Measurements from ENCODE around the gene NPBWR2. TPM values are rescaled to one million over a fixed set of nuclear protein-coding genes. Genes with fewer than 3 reads are reported as not detected.
A peak's percentile ranks its signal among the peaks of the same experiment; 100 is the strongest.

The NPBWR2 gene
- total RNA-seq, 1 donor from 2014 or later: not detected

GRCh38 chr20:64055893-64056638, 51.3 kb downstream of the NPBWR2 start:
- H3K36me3 Mint-ChIP-seq (ENCODE audit: insufficient read depth): no peaks in the 10 kb centered on the region
- H3K9me3 Mint-ChIP-seq (ENCODE audit: low read depth): no peaks in the 10 kb centered on the region
- DNase-seq (ENCODE audit: low spot score, unreplicated experiment): no peak
- H3K27ac Mint-ChIP-seq: no peak overlapping the region
- H3K27me3 Mint-ChIP-seq: peaks cover 26% of the 10 kb centered on the region
- no peak for TF ChIP-seq CTCF (IDR thresholded peaks at IDR 0.05; ENCODE audit: unreplicated experiment)
- peaks cover 6% of the 10 kb centered on the region for H3K4me1 Mint-ChIP-seq (ENCODE audit: low read depth)
- H3K4me3 Mint-ChIP-seq (ENCODE audit: low read depth): no peak overlapping the region

DNA sequence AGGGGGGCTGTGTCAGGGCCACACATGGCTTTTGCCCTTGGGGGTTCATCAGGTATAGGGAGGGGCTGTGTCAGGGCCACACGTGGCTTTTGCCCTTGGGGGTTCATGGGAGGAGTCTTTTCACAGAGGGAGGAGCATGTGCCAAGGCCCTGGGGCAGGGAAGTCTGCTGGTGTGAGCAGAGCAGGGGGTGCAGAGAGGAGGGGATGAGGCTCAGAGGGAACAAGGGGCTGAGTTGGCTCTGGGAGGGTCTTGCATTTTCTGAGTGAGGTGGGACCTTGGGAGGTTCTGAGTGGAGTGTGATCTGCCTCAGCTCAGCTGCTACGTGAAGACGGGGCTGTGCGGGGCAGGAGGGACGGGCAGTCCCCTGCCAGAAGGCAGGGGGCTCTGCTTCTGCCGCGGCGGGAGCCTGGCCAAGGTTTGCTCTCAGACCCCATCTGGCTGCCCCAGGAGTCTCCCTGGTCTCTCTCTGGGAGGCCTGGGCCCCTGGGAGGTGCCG, 51.9 kb downstream of the NPBWR2 start:
- no peak for DNase-seq (ENCODE audit: low spot score, unreplicated experiment)
- peaks cover 32% of the 10 kb centered on the region for H3K27me3 Mint-ChIP-seq
- H3K36me3 Mint-ChIP-seq (ENCODE audit: insufficient read depth): no peaks in the 10 kb centered on the region
- TF ChIP-seq CTCF (IDR thresholded peaks at IDR 0.05; ENCODE audit: unreplicated experiment): no peak
- H3K9me3 Mint-ChIP-seq (ENCODE audit: low read depth): no peaks in the 10 kb centered on the region
- H3K4me3 Mint-ChIP-seq (ENCODE audit: low read depth): no peak overlapping the region
- H3K27ac Mint-ChIP-seq: peak overlapping the region; percentile 45
- peaks cover 6% of the 10 kb centered on the region for H3K4me1 Mint-ChIP-seq (ENCODE audit: low read depth)

DNA sequence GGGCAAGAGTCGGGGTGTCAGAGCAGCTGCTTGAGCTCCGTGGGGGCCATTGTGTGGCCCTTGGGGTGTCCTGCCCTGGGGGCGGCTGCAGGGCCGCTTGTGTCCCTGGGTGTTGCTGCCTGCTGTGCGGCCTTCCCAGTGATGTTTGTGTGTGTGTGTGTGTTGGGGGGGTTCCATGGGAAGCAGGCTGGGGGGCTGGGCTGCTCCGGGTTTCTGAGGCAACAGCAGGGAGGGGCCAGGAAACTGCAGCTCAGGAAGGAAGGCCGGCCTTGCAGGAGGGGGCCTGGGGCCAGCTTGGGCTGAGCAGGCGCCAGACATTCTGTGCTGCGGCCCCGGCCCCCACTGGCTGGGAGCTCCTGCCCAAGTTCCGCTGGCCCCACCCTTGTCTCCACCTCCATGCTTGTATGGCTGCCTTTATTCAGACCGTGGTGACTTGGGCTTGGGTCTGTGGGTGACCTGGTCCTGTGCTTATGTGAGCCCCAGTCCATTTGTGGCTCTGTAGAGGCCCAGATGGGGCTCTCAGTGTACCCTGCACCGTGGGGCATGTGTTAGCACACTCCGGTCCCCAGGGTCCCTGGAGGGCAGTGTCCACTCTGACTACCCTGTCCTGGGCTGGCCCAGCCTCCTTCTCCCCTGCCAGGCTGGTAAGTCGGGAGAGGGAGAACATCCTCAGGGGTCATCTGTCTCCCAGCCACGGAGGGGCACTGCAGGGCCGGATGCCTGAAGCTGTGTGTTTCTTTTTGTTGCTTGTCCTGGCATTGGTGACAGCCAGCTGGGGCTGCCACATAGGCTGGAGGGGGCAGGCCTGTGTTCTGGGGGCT, 53.3 kb downstream of the NPBWR2 start:
- peak; percentile 32 for TF ChIP-seq CTCF (IDR thresholded peaks at IDR 0.05; ENCODE audit: unreplicated experiment)
- H3K27ac Mint-ChIP-seq: no peak overlapping the region
- peaks cover 37% of the 10 kb centered on the region for H3K27me3 Mint-ChIP-seq
- peaks cover 6% of the 10 kb centered on the region for H3K4me1 Mint-ChIP-seq (ENCODE audit: low read depth)
- no peaks in the 10 kb centered on the region for H3K9me3 Mint-ChIP-seq (ENCODE audit: low read depth)
- no peak for DNase-seq (ENCODE audit: low spot score, unreplicated experiment)
- H3K36me3 Mint-ChIP-seq (ENCODE audit: insufficient read depth): no peaks in the 10 kb centered on the region
- H3K4me3 Mint-ChIP-seq (ENCODE audit: low read depth): no peak overlapping the region

Small RNA genes lying within 50 kb of the gene (microRNA-seq; reads per million reads assigned to microRNA genes)
- not detected for gene MIR6813 (ENCODE audit: borderline number of aligned reads, unreplicated experiment)

Other genes with a start within 250 kb of the NPBWR2 start
- not detected in 2 replicates for gene ABHD16B, start 246.1 kb downstream of the NPBWR2 start, total RNA-seq
- gene TPD52L2, start 242.3 kb downstream of the NPBWR2 start, total RNA-seq: 85.0 and 88.1 TPM in 2 replicates
- gene DNAJC5, start 212.4 kb downstream of the NPBWR2 start, total RNA-seq: 41.8 and 42.3 TPM in 2 replicates
- gene UCKL1, start 151.1 kb downstream of the NPBWR2 start, total RNA-seq: 78.9 and 79.2 TPM in 2 replicates
- 49.4 and 50.5 TPM in 2 replicates for gene ZNF512B, start 137.6 kb downstream of the NPBWR2 start, total RNA-seq
- gene SAMD10, start 127.9 kb downstream of the NPBWR2 start, total RNA-seq: 12.8 and 14.0 TPM in 2 replicates
- 74.7 and 76.4 TPM in 2 replicates for gene PRPF6, start 126.4 kb downstream of the NPBWR2 start, total RNA-seq
- 3.3 and 3.4 TPM in 2 replicates for gene C20orf204, start 71.4 kb downstream of the NPBWR2 start, total RNA-seq
- gene SOX18, start 57.9 kb downstream of the NPBWR2 start, total RNA-seq: not detected in 2 replicates
- 86.7 and 92.7 TPM in 2 replicates for gene TCEA2, start 44.4 kb downstream of the NPBWR2 start, total RNA-seq
- 6.5 and 7.6 TPM in 2 replicates for gene RGS19, start 28.0 kb downstream of the NPBWR2 start, total RNA-seq
- gene OPRL1, start 27.5 kb downstream of the NPBWR2 start, total RNA-seq: 1.5 TPM in 2 replicates
- not detected in 2 replicates for gene LKAAEAR1, start 23.2 kb downstream of the NPBWR2 start, total RNA-seq
- 1.9 and 2.3 TPM in 2 replicates for gene MYT1, start 56.9 kb upstream of the NPBWR2 start, total RNA-seq
- 102 and 106 TPM in 2 replicates for gene PCMTD2, start 148.2 kb upstream of the NPBWR2 start, total RNA-seq

All from progenitor cell of endocrine pancreas (in vitro differentiated cells).